Activated CD4-positive, alpha-beta T cell treated with anti-CD3 and anti-CD28 coated beads, Interleukin-2, amount 50 U/mL, for 16 hours (primary cell): Measurements from ENCODE around the gene KDM4F.
"Not testable (repeated sequence)": the region's sequence is repeated elsewhere in the genome, so short reads cannot be mapped to it uniquely, and the experiment has no call there.

Experiments used
- DNase-seq: peaks from one replicate; pipeline ENCODE4 v3.0.0-alpha.2; 2020

The KDM4F gene

GRCh38 chr11:95049122-95049521 lies at the start of gene KDM4F:
KDM4F (plus strand) TSS chr11:95049422.
- not testable (repeated sequence) for DNase-seq

GRCh38 chr11:95003716-95004115 lies 45.5 kb upstream of the KDM4F start:
- DNase-seq, result no peak

DNA sequence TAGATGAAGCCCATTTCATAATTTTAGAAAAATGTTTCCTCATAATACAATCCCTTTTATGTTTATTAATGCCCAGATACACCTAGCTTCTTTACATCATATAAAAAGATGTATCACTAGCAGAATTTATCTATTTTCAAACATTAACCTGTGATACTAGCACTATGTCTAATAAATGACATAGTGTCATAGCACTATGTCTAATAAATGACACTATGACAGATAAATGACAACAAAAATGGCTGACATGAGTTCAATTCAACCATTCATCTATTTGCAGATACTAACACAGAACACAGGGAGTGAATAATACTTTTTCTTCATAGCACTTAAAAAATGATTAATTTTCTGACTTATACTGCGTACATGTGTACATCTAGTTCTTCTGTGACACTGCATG lies 43.6 kb upstream of the KDM4F start:
- DNase-seq, result no peak

DNA sequence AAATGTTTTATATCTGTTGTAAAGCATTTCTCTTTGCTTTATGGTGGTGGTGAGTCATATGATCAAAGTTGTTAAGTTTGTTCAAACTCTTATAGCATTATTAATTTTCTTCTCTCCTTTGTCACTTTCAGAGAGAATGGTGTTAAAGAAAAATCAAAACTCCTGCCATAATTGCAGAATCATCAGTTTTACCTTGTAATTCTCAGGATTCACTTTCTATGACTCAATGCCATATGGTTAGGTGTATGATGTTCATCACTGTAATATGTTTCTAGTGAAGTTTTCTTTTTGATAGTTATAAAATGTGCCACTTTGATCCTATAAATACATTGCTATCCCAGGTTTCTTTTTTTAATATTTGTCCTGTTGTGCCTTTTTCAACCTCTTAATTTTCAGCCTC lies 37.8 kb upstream of the KDM4F start:
- DNase-seq, result no peak

- no peak for DNase-seq
Measured at GRCh38 chr11:95014184-95014821, 34.9 kb upstream of the KDM4F start.

DNA sequence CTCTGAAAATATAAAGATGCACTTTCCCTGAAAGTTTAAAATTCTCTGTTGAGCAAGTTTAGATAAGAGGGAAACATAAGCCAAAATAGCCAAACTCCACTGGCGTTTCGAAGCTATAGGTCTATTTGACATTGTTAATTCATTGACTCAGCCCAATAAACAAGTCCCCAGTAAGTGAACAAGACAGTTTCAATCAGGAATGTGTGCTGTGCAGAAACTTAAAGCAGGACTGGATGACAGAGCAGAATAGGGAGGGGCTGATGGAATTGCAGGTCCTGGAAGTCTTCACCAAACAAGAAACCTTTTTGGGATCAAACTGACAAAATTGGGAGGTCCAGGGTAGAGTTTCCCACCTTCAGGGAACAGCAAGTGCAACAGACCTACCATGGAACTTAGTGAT lies 33.1 kb upstream of the KDM4F start:
- no peak for DNase-seq

DNA sequence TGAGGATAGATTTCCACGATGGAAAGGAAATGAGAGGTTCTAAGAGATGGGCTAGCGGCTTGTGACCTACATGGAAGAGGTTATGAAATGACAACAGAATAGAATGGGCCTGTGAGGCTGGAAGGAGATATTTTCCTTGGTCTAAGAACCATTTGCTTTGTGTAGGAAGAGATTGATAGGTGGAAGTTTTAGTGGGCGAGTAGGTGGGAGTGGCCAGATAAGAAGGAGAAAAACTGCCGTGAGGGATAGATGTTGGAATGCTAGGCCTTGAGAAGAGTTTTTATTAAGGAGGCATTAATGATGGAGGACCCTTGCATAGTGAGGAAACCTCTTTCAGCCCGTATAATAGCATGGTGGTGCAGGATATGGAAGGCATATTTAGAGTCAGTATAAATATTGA lies 27.8 kb upstream of the KDM4F start:
- DNase-seq, result not testable (repeated sequence)

GRCh38 chr11:95024958-95025357 lies 24.3 kb upstream of the KDM4F start, which contains the start of gene KDM4E:
KDM4E (plus strand) TSS chr11:95025258; CDS start chr11:95025558, 300 bp downstream.
- DNase-seq, result no peak

- not testable (repeated sequence) for DNase-seq
Measured at GRCh38 chr11:95025594-95025993, 23.6 kb upstream of the KDM4F start.

DNA sequence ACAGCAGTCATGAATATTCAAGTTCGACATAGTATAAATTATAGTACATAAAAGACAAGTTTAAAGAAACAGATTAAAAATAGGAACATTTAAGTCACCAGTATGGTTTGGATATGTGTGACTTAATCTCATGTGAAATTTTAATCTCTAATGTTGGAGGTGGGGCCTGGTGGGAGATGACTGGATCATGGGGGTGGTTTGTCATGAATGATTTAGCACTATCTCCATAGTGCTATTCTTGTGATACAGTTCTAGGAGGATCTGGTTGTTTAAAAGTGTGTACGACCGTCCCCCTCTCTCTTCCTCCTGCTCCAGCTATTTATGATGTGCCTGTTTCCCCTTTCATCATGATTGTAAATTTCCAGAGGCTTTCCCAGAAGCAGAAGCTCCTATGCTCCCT lies 20.9 kb upstream of the KDM4F start:
- no peak for DNase-seq

- no peak for DNase-seq
Measured at GRCh38 chr11:95033051-95033450, 16.2 kb upstream of the KDM4F start.

DNA sequence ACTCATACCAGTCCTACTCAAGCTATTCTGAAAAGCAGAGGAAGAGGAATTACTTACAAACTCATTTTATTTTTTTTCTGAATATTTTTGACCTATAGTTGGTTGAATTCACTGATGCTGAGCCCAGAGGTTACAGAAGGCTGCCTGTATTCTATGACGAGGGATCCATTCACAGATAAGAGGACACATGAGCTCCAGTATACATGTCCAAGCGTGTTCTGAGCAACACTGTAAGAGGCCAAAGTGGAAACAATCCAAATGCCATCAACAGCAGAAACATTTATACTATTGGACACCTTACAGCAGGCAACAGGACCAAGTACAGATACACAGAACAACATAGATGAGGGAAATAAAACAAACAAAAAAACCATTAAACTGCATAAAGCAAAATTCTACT lies 13.9 kb upstream of the KDM4F start:
- no peak for DNase-seq

- DNase-seq, result not testable (repeated sequence)
Measured at GRCh38 chr11:95037356-95038035, 11.7 kb upstream of the KDM4F start.

GRCh38 chr11:95042239-95042638 lies 7.0 kb upstream of the KDM4F start:
- DNase-seq, result no peak

GRCh38 chr11:95042906-95043305 lies 6.3 kb upstream of the KDM4F start:
- no peak for DNase-seq

DNA sequence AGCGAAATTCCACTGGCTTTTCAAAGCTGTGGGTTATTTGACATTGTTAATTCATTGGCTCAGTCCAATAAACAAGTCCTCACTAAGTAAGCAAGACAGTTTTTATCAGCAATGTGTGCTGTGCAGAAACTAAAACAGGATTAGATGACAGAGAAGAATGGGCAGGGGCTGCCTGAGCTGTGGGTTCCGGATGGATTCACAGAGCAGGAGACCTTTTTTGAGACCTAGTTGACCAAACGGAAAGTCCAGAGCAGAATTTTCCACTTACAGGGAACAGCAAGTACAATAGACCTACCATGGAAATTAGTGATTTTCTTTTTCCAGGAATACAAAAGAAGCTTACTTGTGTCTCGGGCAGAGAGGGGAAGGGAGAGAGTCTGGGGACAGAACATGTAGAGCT lies 5.2 kb upstream of the KDM4F start:
- DNase-seq, result no peak

DNA sequence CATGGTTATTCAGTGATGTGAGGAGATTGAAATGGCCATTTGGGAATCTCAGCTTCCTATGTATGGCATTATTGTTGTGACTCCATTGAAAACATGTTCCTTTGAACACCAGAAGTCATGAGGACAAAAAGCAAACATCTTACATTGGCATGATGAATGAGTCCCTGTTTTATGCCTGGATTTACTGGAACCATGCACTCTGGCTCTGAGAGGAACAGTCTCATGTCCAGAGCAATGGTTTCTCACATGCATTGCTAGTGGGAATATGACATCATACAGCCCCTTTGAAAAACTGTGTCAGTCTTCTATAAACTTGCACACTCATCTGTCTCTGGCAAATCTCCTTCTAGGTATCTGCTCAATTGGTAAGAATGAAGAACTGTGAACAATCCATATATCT lies 3.4 kb upstream of the KDM4F start:
- DNase-seq, result no peak

- no peak for DNase-seq
Measured at GRCh38 chr11:95050595-95051202, 1.5 kb downstream of the KDM4F start.

GRCh38 chr11:95054356-95054755 lies 5.1 kb downstream of the KDM4F start:
- no peak for DNase-seq

DNA sequence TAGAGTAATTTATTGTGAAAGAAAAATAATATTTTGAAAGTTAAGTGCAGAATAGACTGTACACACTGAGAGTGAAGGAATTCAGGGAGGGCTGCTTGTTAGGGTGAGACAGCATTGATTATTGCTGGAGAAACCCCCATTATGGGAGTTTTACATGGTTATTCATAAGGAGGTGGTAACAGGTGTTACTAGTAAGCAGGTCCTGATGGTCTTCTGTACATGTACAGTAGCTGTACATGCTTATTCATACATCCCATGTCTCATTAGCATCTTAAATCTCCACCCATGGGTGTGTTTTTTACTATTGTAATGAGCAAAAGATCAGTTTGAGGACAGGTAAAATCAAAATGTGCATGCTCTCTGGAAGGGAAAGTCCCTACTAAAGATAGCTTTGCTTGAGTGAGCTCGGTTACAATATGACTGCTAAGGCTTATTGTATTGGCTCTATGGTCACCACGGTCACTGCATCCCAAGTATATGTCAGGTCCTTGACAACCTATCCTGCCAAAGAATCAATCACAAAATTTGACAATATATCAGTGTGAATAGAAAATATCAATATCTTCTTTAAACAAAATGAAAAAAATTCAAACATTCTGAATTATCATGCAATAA lies 6.2 kb downstream of the KDM4F start:
- no peak for DNase-seq

GRCh38 chr11:95057959-95058358 lies 8.7 kb downstream of the KDM4F start:
- no peak for DNase-seq

GRCh38 chr11:95058621-95059020 lies 9.4 kb downstream of the KDM4F start:
- DNase-seq, result no peak

DNA sequence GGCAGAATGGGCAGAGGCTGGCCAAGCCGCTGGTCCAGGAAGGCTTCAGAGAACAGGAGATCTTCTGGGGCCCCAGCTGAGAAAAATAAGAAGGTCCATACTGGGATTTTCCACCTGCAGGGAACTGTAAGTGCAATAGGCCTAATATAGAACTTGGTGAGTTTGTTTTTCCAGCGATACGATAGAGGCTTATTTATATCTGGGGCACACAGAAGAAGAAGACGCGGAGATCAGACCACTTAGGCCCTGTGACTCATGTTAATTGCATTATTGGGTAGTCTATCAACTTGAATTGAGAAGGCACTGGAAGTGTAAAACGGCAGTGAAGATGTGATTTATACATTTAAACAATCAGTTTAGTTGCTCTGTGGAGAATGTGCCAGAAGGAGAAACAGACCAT lies 9.8 kb downstream of the KDM4F start:
- no peak for DNase-seq

DNA sequence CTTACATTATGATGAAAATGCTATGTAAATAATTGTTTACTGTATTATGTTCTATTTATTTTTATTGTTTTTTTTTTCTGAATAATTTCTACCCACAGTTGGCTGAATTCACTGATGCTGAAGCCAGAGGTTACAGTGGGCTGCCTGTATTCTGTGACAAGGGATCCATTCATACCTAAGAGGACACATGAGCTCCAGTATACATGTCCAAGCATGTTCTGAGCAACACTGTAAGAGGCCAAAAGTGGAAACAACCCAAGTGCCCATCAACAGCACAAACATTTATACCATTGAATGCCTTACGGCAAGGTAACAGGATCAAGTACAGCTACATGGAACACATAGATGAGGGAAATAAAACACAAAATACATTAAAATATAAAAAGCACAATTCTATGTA lies 16.1 kb downstream of the KDM4F start:
- DNase-seq, result no peak
